ENCODE results near the gene SNRPA.

SNRPA gene

DNA sequence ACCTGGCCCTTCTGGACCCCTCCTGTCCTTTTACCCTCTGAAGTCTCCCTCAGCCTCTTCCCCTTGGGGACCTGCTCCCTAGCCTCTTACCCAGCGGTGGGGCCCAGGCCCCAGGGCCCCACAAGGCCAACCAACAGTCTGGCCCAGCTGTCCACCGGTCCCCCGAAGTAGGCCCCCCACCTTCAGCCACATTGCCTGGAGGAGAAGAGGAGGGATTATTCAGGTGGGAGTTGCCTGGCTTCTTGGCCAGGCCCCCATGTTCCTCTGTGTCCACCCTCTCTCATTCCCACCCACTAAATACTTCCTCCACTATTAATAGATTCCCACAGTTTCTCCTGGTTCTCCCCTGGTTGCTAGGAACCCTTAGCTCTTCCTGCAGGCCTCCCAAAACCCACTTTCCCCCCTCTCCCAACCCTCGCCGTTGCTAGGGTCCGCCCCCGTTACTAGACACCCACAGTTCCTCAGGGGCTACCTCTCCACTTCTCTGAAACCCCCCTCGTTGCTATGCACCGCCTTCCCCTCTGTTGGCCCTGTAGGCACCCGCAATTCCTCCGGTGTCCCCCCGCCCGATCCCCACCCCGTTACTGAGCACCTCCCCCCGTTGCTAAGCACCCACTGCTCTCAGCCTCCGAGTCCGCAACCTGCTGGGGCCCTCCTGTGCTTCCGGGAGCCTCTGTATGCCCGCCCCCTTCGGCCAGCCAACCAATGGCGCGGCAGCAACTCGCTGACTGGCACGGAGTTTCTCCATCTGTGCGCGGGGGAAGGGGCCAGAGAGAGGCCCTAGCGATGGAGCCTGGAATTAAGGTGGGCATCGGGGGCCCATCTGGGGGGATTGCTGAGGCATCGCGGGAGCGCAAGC, 36.3 kb upstream of the SNRPA start:
- Histone ChIP-seq H3K9me3 (ENCODE audit: control insufficient read depth in 1 of 2, low read length in 2 of 2) (no peaks in the 10 kb centered on the region), H3K4me3 (ENCODE audit: low read depth in 1 of 2, low read length in 2 of 2) (peak overlapping the region; percentile 60 to 94), H3K4me1 (ENCODE audit: control insufficient read depth in 1 of 2, insufficient read depth in 2 of 2, low read length in 2 of 2) (peaks cover 0 to 5% of the 10 kb centered on the region in 2 donors)

GRCh38 chr19:40716031-40716481, 34.9 kb upstream of the SNRPA start:
- H3K36me3 ChIP-seq (ENCODE audit: control insufficient read depth in 1 of 2, insufficient read depth in 2 of 2, low read length in 2 of 2), result peaks cover 0 to 15% of the 10 kb centered on the region in 2 donors
- no peaks in the 10 kb centered on the region for H3K27me3 ChIP-seq (ENCODE audit: low read depth, low read length)
- H3K9me3 ChIP-seq (ENCODE audit: control insufficient read depth in 1 of 2, low read length in 2 of 2), result no peaks in the 10 kb centered on the region
- peaks cover 5 to 8% of the 10 kb centered on the region in 2 donors for H3K4me1 ChIP-seq (ENCODE audit: control insufficient read depth in 1 of 2, insufficient read depth in 2 of 2, low read length in 2 of 2)
- H3K4me3 ChIP-seq (ENCODE audit: low read depth in 1 of 2, low read length in 2 of 2), result peak overlapping the region; percentile 83 to 94
- peak overlapping the region; percentile 96 for H3K27ac ChIP-seq (ENCODE audit: low read length)

More for the DNA sequence above, 36.3 kb upstream of the SNRPA start:
- no peaks in the 10 kb centered on the region for H3K27me3 ChIP-seq (ENCODE audit: low read depth, low read length)
- peaks cover 3 to 19% of the 10 kb centered on the region in 2 donors for H3K36me3 ChIP-seq (ENCODE audit: control insufficient read depth in 1 of 2, insufficient read depth in 2 of 2, low read length in 2 of 2)
- H3K27ac ChIP-seq (ENCODE audit: low read length), result peak overlapping the region; percentile 97

GRCh38 chr19:40716482-40717324, 34.3 kb upstream of the SNRPA start, which contains the start of the genes COQ8B and ITPKC:
Gene COQ8B, minus strand, starts transcription at chr19:40716886. Its CDS starts 2,254 bp downstream, at chr19:40714632.
Gene ITPKC, plus strand, starts transcription at chr19:40717112. Its CDS starts 24 bp downstream, at chr19:40717136.
- H3K4me1 ChIP-seq (ENCODE audit: control insufficient read depth in 1 of 2, insufficient read depth in 2 of 2, low read length in 2 of 2), result peaks cover 8% of the 10 kb centered on the region in 2 donors
- H3K9me3 ChIP-seq (ENCODE audit: control insufficient read depth in 1 of 2, low read length in 2 of 2), result no peaks in the 10 kb centered on the region
- peaks cover 0 to 9% of the 10 kb centered on the region in 2 donors for H3K36me3 ChIP-seq (ENCODE audit: control insufficient read depth in 1 of 2, insufficient read depth in 2 of 2, low read length in 2 of 2)
- peak within 1 kb of the TSS; percentile 96 for H3K27ac ChIP-seq (ENCODE audit: low read length)
- peak within 1 kb of the TSS; percentile 85 to 94 for H3K4me3 ChIP-seq (ENCODE audit: low read depth in 1 of 2, low read length in 2 of 2)
- H3K27me3 ChIP-seq (ENCODE audit: low read depth, low read length), result no peaks in the 10 kb centered on the region

DNA sequence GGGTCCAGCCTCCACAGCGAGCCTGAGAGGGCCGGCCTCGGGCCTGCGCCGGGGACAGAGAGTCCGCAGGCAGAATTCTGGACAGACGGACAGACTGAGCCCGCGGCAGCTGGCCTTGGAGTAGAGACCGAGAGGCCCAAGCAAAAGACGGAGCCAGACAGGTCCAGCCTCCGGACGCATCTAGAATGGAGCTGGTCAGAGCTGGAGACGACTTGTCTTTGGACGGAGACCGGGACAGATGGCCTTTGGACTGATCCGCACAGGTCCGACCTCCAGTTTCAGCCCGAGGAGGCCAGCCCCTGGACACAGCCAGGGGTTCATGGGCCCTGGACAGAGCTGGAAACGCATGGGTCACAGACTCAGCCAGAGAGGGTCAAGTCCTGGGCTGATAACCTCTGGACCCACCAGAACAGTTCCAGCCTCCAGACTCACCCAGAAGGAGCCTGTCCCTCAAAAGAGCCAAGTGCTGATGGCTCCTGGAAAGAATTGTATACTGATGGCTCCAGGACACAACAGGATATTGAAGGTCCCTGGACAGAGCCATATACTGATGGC, 33.6 kb upstream of the SNRPA start:
- H3K4me3 ChIP-seq (ENCODE audit: low read depth in 1 of 2, low read length in 2 of 2), result peak overlapping the region; percentile 85 to 94

DNA sequence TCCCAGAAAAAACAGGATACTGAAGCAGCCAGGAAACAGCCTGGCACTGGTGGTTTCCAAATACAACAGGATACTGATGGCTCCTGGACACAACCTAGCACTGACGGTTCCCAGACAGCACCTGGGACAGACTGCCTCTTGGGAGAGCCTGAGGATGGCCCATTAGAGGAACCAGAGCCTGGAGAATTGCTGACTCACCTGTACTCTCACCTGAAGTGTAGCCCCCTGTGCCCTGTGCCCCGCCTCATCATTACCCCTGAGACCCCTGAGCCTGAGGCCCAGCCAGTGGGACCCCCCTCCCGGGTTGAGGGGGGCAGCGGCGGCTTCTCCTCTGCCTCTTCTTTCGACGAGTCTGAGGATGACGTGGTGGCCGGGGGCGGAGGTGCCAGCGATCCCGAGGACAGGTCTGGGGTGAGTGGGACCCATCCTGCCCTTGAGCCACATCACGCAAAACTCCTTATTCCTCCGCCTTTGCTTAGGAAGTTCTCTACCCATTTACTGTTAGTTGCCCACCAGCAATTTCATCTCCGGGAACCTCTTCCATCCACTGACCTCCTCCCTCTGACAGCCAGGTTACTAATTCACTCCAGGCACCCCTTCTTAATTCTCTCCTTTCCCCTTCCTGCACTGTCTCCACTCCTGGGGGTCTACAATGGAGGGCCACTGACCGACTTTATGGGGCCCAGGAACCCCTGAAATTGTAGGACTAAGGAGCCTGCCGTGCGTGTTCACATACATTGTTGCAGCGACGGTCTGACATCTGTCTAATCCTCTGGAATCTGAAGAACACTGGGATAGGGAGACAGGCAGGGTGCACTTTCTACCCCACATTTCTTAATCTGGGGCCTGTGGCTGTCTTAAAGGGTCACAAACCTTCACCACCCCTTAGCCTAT, 32.9 kb upstream of the SNRPA start:
- Histone ChIP-seq H3K9me3 (ENCODE audit: control insufficient read depth in 1 of 2, low read length in 2 of 2) (no peaks in the 10 kb centered on the region), H3K27ac (ENCODE audit: low read length) (peak overlapping the region; percentile 96), H3K4me1 (ENCODE audit: control insufficient read depth in 1 of 2, insufficient read depth in 2 of 2, low read length in 2 of 2) (peaks cover 8 to 15% of the 10 kb centered on the region in 2 donors), H3K4me3 (ENCODE audit: low read depth in 1 of 2, low read length in 2 of 2) (peak overlapping the region; percentile 85 to 94), H3K36me3 (ENCODE audit: control insufficient read depth in 1 of 2, insufficient read depth in 2 of 2, low read length in 2 of 2) (peaks cover 0 to 9% of the 10 kb centered on the region in 2 donors), H3K27me3 (ENCODE audit: low read depth, low read length) (no peaks in the 10 kb centered on the region)

More for the DNA sequence above, 33.6 kb upstream of the SNRPA start:
- H3K27ac ChIP-seq (ENCODE audit: low read length), result peak overlapping the region; percentile 96
- H3K9me3 ChIP-seq (ENCODE audit: control insufficient read depth in 1 of 2, low read length in 2 of 2), result no peaks in the 10 kb centered on the region
- H3K4me1 ChIP-seq (ENCODE audit: control insufficient read depth in 1 of 2, insufficient read depth in 2 of 2, low read length in 2 of 2), result peaks cover 8 to 13% of the 10 kb centered on the region in 2 donors
- peaks cover 0 to 9% of the 10 kb centered on the region in 2 donors for H3K36me3 ChIP-seq (ENCODE audit: control insufficient read depth in 1 of 2, insufficient read depth in 2 of 2, low read length in 2 of 2)
- no peaks in the 10 kb centered on the region for H3K27me3 ChIP-seq (ENCODE audit: low read depth, low read length)

DNA sequence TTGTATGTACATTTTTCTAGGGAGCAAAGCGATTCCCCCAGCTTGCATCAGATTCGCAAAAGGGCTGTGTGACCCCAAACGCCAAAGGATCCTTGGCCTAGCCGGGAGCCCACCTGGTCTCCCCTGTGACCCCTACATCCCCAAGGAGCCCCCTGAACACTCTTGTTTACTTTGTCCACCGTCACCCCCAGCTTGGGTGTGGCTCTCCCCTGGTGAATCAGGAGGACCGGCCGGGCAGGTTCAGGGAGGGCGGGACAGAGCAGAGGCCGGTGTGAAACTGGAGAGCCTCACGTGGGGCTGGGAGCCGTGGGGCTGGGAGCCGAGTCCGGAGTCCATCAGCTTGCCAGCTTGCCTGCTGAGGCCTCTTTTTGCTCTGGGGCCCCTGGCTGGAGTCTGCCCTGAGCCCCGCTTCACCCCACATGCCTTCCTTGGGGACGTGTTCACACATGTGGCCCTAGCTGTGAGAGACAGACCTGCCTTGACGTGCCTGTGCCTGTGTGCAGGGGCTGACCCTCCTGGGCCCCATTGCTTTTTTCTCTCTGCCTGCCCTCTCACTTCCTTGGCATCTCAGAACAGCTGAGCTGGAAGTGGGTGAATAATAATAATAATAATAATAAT, 32.1 kb upstream of the SNRPA start:
- peaks cover 8 to 15% of the 10 kb centered on the region in 2 donors for H3K4me1 ChIP-seq (ENCODE audit: control insufficient read depth in 1 of 2, insufficient read depth in 2 of 2, low read length in 2 of 2)
- H3K9me3 ChIP-seq (ENCODE audit: control insufficient read depth in 1 of 2, low read length in 2 of 2), result no peaks in the 10 kb centered on the region
- peak overlapping the region; percentile 96 for H3K27ac ChIP-seq (ENCODE audit: low read length)
- H3K27me3 ChIP-seq (ENCODE audit: low read depth, low read length), result no peaks in the 10 kb centered on the region
- H3K36me3 ChIP-seq (ENCODE audit: control insufficient read depth in 1 of 2, insufficient read depth in 2 of 2, low read length in 2 of 2), result peaks cover 3 to 14% of the 10 kb centered on the region in 2 donors
- H3K4me3 ChIP-seq (ENCODE audit: low read depth in 1 of 2, low read length in 2 of 2), result peak overlapping the region; percentile 85 to 94

- Histone ChIP-seq H3K9me3 (ENCODE audit: control insufficient read depth in 1 of 2, low read length in 2 of 2) (no peaks in the 10 kb centered on the region), H3K4me3 (ENCODE audit: low read depth in 1 of 2, low read length in 2 of 2) (peak overlapping the region; percentile 85 to 94)
Observed at GRCh38 chr19:40719414-40719894, 31.5 kb upstream of the SNRPA start.

DNA sequence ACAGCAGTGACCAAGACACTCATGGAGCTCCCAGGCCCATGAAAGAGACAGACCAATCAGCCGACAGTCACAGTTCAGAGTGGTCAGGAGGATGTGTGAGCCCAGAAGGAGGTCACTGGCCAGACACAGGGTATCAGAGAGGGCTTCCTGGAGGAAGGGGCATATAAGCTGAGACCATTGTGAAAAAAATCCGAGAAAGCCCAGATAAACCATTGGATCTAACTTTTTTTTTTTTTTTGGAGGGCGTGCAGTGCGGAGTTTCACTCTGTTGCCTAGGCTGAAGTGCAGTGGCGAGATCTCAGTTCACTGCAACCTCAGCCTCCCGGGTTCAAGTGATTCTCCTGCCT, 29.9 kb upstream of the SNRPA start:
- peaks cover 5 to 15% of the 10 kb centered on the region in 2 donors for H3K4me1 ChIP-seq (ENCODE audit: control insufficient read depth in 1 of 2, insufficient read depth in 2 of 2, low read length in 2 of 2)
- H3K9me3 ChIP-seq (ENCODE audit: control insufficient read depth in 1 of 2, low read length in 2 of 2), result no peaks in the 10 kb centered on the region
- peak overlapping the region; percentile 96 for H3K27ac ChIP-seq (ENCODE audit: low read length)
- no peaks in the 10 kb centered on the region for H3K27me3 ChIP-seq (ENCODE audit: low read depth, low read length)
- peaks cover 21 to 28% of the 10 kb centered on the region in 2 donors for H3K36me3 ChIP-seq (ENCODE audit: control insufficient read depth in 1 of 2, insufficient read depth in 2 of 2, low read length in 2 of 2)
- peak overlapping the region; percentile 85 to 94 for H3K4me3 ChIP-seq (ENCODE audit: low read depth in 1 of 2, low read length in 2 of 2)

More at GRCh38 chr19:40719414-40719894, 31.5 kb upstream of the SNRPA start:
- peaks cover 9 to 19% of the 10 kb centered on the region in 2 donors for H3K36me3 ChIP-seq (ENCODE audit: control insufficient read depth in 1 of 2, insufficient read depth in 2 of 2, low read length in 2 of 2)
- peak overlapping the region; percentile 96 for H3K27ac ChIP-seq (ENCODE audit: low read length)
- no peaks in the 10 kb centered on the region for H3K27me3 ChIP-seq (ENCODE audit: low read depth, low read length)
- H3K4me1 ChIP-seq (ENCODE audit: control insufficient read depth in 1 of 2, insufficient read depth in 2 of 2, low read length in 2 of 2), result peaks cover 8 to 15% of the 10 kb centered on the region in 2 donors

GRCh38 chr19:40721936-40722661, 28.9 kb upstream of the SNRPA start:
- Histone ChIP-seq H3K27me3 (ENCODE audit: low read depth, low read length) (no peaks in the 10 kb centered on the region), H3K27ac (ENCODE audit: low read length) (peak overlapping the region; percentile 40), H3K9me3 (ENCODE audit: control insufficient read depth in 1 of 2, low read length in 2 of 2) (no peaks in the 10 kb centered on the region), H3K4me1 (ENCODE audit: control insufficient read depth in 1 of 2, insufficient read depth in 2 of 2, low read length in 2 of 2) (peaks cover 5 to 15% of the 10 kb centered on the region in 2 donors), H3K4me3 (ENCODE audit: low read depth in 1 of 2, low read length in 2 of 2) (peak overlapping the region; percentile 32 to 94), H3K36me3 (ENCODE audit: control insufficient read depth in 1 of 2, insufficient read depth in 2 of 2, low read length in 2 of 2) (peaks cover 28 to 31% of the 10 kb centered on the region in 2 donors)

Data from muscle layer of duodenum (tissue), 2 donors.